A673 (cell line): ENCODE results near the gene HEYL.

Source experiments
- EZH2 ChIP-seq: fragments of 200-600 bp; sonication (generic); IDR thresholded peaks from 2 replicates; pipeline ENCODE4 v1.6.1; 2017; ENCODE audit warnings: borderline replicate concordance, low read depth, mild to moderate bottlenecking, mixed read lengths, antibody characterized with exemption, low read length; ENCODE audit not compliant: poor library complexity, severe bottlenecking
- TF ChIP-seq, protein P1 (sequence below): fragments of 300-800, 200-600 bp; sonication (generic); conservative IDR thresholded peaks from 2 replicates; pipeline ENCODE4 v1.5.1; 2017; ENCODE audit warnings: low read depth, mild to moderate bottlenecking, antibody characterized with exemption, low read length, moderate library complexity, mixed read lengths

DNA sequence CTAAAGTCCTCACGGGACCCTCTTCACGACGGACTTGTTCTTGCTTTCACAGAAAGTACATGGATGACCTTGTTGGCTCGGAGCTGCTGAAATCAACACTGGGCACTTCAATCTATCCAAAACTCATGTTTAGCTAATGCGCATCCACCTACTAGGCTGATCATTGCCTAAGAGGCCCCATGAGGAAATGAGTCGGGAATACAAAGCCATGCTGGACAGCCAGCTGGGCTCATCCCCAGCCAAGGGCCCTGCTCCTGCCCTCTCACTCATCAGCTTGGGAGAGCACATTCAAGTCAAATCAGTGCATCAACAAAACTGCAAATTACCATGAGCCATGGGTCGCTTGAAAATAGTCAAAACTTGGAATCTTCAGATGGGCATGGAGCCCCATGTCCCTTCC is 14.8 kb upstream of the HEYL start:
- TF ChIP-seq EZH2 = no peak
- TF ChIP-seq, protein P1, sequence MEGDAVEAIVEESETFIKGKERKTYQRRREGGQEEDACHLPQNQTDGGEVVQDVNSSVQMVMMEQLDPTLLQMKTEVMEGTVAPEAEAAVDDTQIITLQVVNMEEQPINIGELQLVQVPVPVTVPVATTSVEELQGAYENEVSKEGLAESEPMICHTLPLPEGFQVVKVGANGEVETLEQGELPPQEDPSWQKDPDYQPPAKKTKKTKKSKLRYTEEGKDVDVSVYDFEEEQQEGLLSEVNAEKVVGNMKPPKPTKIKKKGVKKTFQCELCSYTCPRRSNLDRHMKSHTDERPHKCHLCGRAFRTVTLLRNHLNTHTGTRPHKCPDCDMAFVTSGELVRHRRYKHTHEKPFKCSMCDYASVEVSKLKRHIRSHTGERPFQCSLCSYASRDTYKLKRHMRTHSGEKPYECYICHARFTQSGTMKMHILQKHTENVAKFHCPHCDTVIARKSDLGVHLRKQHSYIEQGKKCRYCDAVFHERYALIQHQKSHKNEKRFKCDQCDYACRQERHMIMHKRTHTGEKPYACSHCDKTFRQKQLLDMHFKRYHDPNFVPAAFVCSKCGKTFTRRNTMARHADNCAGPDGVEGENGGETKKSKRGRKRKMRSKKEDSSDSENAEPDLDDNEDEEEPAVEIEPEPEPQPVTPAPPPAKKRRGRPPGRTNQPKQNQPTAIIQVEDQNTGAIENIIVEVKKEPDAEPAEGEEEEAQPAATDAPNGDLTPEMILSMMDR = no peak
